NCI-H510A (cell line): ENCODE results near the gene TAS2R39.
"Not testable (repeated sequence)": the region's sequence is repeated elsewhere in the genome, so short reads cannot be mapped to it uniquely, and the experiment has no call there.

Source experiments
- DNase-seq: peaks from one replicate; lab custom pipeline; 2025; lab: John Stamatoyannopoulos, UW

TAS2R39 gene

GRCh38 chr7:143183024-143183423 is at the start of gene TAS2R39:
Gene TAS2R39, plus strand, starts transcription at chr7:143183419. Its CDS starts 0 bp downstream, at chr7:143183419.
- no peak for DNase-seq

GRCh38 chr7:143147070-143147469 is 36.1 kb upstream of the TAS2R39 start:
- no peak for DNase-seq

DNA sequence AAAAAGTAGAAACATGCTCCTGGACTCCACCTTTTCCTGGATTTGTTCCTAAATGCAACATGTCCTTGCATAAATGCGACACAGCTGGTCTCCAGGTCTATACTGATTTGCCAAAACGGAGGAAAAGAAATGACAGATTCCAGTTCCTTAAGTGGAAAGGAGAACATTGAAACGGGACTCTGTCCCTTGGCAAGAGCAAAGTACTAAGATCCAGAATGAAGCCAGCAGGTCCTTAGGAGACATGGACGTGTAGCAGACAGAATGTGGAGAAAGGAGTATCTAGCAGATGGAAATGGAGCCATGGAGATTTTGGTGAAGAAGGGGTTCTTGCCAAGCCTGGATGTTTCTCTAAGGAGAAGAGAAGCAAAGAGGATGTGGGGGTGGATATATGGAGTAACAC is 35.2 kb upstream of the TAS2R39 start:
- DNase-seq = no peak

GRCh38 chr7:143148651-143149050 is 34.6 kb upstream of the TAS2R39 start:
- no peak for DNase-seq

DNA sequence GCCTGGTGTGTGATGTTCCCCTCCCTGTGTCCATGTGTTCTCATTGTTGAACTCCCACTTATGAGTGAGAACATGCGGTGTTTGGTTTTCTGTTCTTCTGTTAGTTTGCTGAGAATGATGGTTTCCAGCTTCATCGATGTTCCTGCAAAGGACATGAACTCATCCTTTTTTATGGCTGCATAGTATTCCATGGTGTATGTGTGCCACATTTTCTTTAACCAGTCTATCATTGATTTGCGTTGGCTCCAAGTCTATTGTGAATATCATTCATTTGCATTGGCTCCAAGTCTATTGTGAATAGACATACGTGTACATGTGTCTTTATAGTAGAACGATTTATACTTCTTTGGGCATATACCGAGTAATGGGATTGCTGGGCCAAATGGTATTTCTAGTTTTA is 32.5 kb upstream of the TAS2R39 start:
- not testable (repeated sequence) for DNase-seq

- not testable (repeated sequence) for DNase-seq
These were observed 24.6 kb upstream of the TAS2R39 start for GRCh38 chr7:143158617-143159016.

- DNase-seq = no peak
These were observed 11.5 kb upstream of the TAS2R39 start for GRCh38 chr7:143171697-143172096.

- no peak for DNase-seq
These were observed 10.9 kb upstream of the TAS2R39 start for GRCh38 chr7:143172354-143172753.

DNA sequence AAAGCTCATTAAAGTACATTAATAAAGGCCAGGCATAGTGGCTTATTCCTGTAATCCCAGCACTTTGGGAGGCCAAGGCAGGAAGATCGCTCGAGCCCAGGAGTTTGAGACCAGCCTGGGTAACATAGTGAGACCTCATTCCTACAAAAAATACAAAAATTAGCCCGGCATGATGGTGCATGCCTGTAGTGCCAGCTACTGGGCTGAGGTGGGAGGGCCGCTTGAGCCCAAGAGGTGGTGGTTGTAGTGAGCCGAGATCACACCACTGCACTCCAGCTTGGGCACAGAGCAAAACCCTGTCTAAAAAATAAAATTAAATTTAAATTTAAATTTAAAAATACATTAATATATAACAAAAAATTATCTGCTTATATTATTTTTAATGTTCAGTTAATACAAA is 7.1 kb upstream of the TAS2R39 start:
- DNase-seq = no peak

- DNase-seq = no peak
These were observed 5.7 kb upstream of the TAS2R39 start for GRCh38 chr7:143177374-143178119.

- not testable (repeated sequence) for DNase-seq
These were observed 2.4 kb upstream of the TAS2R39 start for GRCh38 chr7:143180771-143181170.

- DNase-seq = no peak
These were observed 1.9 kb upstream of the TAS2R39 start for GRCh38 chr7:143181349-143181748.

- DNase-seq = no peak
These were observed 2.3 kb downstream of the TAS2R39 start for GRCh38 chr7:143185551-143185950.

DNA sequence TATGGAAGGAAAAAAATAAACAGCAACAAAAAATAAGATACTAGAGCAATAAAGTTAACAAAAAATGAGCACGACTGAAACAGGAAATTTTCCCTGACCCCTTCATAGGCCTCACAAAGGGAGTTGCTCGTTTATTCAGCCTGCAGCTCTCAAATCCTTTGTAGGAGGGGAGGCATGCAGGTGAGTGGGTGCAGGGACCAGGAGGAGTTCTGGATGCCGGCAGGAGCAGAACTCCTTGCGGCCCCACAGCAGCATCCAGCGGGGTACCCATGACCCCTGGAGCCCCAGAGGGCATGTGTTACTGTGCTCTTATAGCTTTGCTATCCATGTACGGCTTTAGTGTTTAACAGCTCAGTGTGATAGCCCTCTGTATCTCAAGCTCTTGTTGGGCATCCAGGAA is 5.8 kb downstream of the TAS2R39 start:
- DNase-seq = no peak

GRCh38 chr7:143193880-143194279 is 10.7 kb downstream of the TAS2R39 start:
- DNase-seq = no peak

DNA sequence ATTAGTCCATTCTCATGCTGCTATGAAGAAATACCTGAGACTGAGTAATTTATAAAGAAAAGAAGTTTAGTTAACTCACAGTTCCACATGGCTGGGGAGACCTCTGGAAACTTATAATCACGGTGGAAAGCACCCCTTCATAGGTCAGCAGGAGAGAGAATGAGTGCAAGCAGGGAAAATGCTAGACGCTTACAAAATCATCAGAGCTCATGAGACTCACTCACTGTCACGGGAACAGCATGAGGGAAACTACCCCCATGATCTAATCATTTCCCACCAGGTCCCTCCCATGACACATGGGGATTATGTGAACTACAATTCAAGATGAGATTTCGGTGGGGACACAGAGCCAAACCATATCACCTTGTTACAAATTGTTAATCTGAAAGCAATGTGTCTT is 15.8 kb downstream of the TAS2R39 start:
- DNase-seq = no peak

- no peak for DNase-seq
These were observed 18.9 kb downstream of the TAS2R39 start for GRCh38 chr7:143202161-143202560.

GRCh38 chr7:143203386-143203785 is 20.2 kb downstream of the TAS2R39 start:
- DNase-seq = no peak

- DNase-seq = no peak
These were observed 22.5 kb downstream of the TAS2R39 start for GRCh38 chr7:143205560-143206293.

DNA sequence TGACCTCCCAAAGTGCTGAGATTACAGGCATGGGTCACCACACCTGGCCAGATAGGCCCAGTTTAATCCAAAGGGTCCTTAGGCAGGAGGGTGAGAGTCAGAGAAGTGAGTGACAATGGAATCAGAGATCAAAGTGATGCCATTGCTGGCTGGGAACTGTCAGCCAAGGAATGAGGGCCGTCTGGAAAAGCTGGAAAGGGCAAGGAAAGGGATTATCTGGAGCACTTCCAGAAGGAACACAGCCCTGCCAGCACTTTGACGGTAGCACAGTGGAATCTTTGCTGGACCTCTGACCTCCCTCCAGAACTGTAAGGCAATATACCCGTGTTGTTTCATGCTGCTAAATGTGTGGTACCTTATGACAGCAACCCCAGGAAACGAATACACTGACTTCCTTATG is 27.3 kb downstream of the TAS2R39 start:
- no peak for DNase-seq

- DNase-seq = not testable (repeated sequence)
These were observed 30.3 kb downstream of the TAS2R39 start for GRCh38 chr7:143213478-143213877.

DNA sequence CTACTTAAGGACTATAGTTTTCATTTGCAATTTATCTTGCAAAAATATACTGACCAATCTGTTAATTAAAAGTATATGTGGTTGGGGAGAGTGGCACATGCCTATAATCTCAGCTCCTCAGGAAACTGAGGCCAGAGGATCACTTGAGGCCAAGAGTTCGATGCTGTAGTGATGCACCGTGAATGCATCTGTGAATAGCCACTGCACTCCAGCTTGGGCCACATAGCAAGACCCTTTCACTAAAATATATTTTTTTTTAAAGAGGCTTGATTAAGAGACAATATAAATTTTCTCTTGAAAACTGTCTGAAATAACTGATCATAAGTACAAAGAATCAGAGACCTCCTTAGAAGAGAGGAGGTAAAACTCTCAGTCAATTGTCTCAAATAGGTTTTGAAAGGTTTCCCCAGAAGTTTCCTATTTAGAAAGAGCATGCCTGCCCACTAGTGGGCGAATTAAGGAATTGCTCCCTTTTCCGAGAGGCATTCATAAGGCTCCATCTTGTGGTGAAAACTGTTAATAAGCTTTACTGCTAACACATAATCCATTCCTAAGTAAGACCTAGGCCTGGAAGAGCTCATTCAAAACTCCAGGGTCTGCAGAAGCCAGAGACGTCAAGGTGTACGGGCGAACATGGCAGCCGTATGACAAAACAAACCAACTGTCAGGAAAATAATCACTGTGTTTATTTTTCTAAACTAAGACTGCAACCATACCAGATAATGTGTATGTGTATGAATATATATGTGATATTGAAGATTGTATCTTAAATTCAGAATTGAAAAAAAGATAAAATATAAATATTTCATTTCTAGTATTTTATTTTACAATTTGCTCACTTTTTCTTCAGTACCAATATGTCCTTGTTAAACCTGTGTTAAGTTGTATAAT is 31.8 kb downstream of the TAS2R39 start:
- peak; percentile 8 for DNase-seq
